DOHH2 (cell line): ENCODE measurements around the gene NAT9.

Source experiments
- EZH2phosphoT487 ChIP-seq: fragments of 200-600 bp; sonication (generic); IDR thresholded peaks from 2 replicates; pipeline ENCODE4 v1.6.1; 2017; ENCODE audit warnings: borderline replicate concordance, mild to moderate bottlenecking, antibody characterized with exemption, low read length, moderate library complexity, mixed read lengths
- TF ChIP-seq, protein P1 (sequence below): fragments of 200-600 bp; sonication (generic); IDR thresholded peaks from one replicate; pipeline ENCODE4 v1.5.1; 2014; ENCODE audit warnings: antibody characterized with exemption, mild to moderate bottlenecking, low read depth, low read length; ENCODE audit not compliant: poor library complexity, severe bottlenecking

DNA sequence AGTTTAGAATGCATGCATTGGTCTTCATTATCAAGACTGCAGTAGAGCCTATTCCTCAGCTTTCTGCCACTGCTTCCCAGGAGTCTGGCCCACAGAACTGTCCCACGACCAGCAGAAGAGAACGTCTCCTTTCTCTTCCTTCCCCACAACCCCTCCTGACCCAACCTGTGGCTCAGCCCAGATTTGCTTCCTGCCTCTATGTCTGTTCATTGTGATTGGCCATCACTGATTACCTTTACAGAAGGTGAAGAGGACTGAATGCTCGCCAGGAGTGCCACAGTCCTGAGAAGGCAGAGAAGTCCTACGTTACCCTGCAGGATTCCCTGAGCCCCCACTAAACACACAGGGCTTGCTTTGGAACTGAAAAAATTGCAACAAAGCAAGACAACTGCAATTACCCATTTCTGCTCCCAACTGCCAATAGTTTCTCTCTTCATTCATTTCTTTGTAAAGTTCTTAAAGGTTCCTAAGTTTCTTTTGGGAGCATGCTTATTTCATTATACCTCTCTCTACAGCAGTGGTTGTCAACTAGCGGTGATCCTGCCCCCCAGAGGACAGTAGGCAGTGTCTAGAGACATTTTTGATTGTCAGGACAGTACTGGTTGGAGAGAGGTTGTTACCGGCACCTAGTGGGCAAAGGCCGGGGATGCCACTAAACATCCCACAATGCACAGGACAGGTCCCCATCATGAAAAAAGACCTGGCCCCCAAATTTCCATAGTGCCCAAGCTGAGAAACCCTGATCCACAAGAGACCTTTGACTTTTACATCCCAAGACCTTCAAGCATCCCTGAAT, 4.5 kb upstream of the NAT9 start:
- TF ChIP-seq, protein P1, sequence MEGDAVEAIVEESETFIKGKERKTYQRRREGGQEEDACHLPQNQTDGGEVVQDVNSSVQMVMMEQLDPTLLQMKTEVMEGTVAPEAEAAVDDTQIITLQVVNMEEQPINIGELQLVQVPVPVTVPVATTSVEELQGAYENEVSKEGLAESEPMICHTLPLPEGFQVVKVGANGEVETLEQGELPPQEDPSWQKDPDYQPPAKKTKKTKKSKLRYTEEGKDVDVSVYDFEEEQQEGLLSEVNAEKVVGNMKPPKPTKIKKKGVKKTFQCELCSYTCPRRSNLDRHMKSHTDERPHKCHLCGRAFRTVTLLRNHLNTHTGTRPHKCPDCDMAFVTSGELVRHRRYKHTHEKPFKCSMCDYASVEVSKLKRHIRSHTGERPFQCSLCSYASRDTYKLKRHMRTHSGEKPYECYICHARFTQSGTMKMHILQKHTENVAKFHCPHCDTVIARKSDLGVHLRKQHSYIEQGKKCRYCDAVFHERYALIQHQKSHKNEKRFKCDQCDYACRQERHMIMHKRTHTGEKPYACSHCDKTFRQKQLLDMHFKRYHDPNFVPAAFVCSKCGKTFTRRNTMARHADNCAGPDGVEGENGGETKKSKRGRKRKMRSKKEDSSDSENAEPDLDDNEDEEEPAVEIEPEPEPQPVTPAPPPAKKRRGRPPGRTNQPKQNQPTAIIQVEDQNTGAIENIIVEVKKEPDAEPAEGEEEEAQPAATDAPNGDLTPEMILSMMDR: peak; percentile 72
- no peak for TF ChIP-seq EZH2phosphoT487
